Type B pancreatic cell (in vitro differentiated cells): ENCODE measurements around the gene PCDHB15. TPM values are rescaled to one million over a fixed set of nuclear protein-coding genes. Genes with fewer than 3 reads are reported as not detected.
A peak's percentile ranks its signal among the peaks of the same experiment; 100 is the strongest.
"Not testable (repeated sequence)": the region's sequence is repeated elsewhere in the genome, so short reads cannot be mapped to it uniquely, and the experiment has no call there.

Experiments
- DNase-seq: peaks from one replicate; pipeline ENCODE4 v3.0.0; 2021; ENCODE audit warnings: mixed read lengths; ENCODE audit not compliant: unreplicated experiment; ENCODE audit errors: extremely low spot score
- H3K27ac Mint-ChIP-seq: 2 replicates; pipeline ENCODE4 v1.8.0; 2021; ENCODE audit warnings: mild to moderate bottlenecking, mixed read lengths
- H3K27me3 Mint-ChIP-seq: 2 replicates; pipeline ENCODE4 v1.8.0; 2021; ENCODE audit warnings: mixed read lengths
- H3K36me3 Mint-ChIP-seq: 2 replicates; pipeline ENCODE4 v1.8.0; 2021; ENCODE audit warnings: mixed read lengths
- H3K4me1 Mint-ChIP-seq: one replicate; pipeline ENCODE4 v1.8.0; 2021; ENCODE audit warnings: mixed read lengths; ENCODE audit not compliant: unreplicated experiment
- H3K4me3 Mint-ChIP-seq: 2 replicates; pipeline ENCODE4 v1.8.0; 2021; ENCODE audit warnings: mild to moderate bottlenecking, mixed read lengths
- H3K9me3 Mint-ChIP-seq: 2 replicates; pipeline ENCODE4 v1.8.0; 2021; ENCODE audit warnings: mixed read lengths
- CTCF ChIP-seq: fragments of 200-600 bp; sonication (generic); conservative IDR thresholded peaks from 2 replicates; pipeline ENCODE4 v1.5.0; 2021; ENCODE audit warnings: antibody characterized with exemption, mild to moderate bottlenecking
- total RNA-seq: library from RNA; stranded (reverse); gene quantifications from 2 replicates; pipeline ENCODE4 v1.2.1, GENCODE V29; 2021; ENCODE audit warnings: low replicate concordance

PCDHB15 gene
- total RNA-seq, 1 donor from 2014 or later = 3.8 TPM

- not testable (repeated sequence) for H3K9me3 Mint-ChIP-seq
Measured at GRCh38 chr5:141213656-141214339, 31.4 kb upstream of the PCDHB15 start, which contains the start of gene PCDHB13. Gene PCDHB13 (plus strand): TSS chr5:141213919. CDS start chr5:141214124, 205 bp downstream.

GRCh38 chr5:141214583-141214982 lies 30.6 kb upstream of the PCDHB15 start:
- H3K9me3 Mint-ChIP-seq, H3K36me3 Mint-ChIP-seq, DNase-seq, H3K4me1 Mint-ChIP-seq, H3K27ac Mint-ChIP-seq, H3K27me3 Mint-ChIP-seq, H3K4me3 Mint-ChIP-seq: not testable (repeated sequence)

More at GRCh38 chr5:141213656-141214339, 31.4 kb upstream of the PCDHB15 start, which contains the start of gene PCDHB13:
- not testable (repeated sequence) for H3K27ac Mint-ChIP-seq, DNase-seq, H3K4me1 Mint-ChIP-seq, H3K36me3 Mint-ChIP-seq, H3K27me3 Mint-ChIP-seq
- peak; percentile 48 for TF ChIP-seq CTCF
- peak within 1 kb of the TSS; percentile 78 for H3K4me3 Mint-ChIP-seq

- not testable (repeated sequence) for H3K27ac Mint-ChIP-seq, H3K4me1 Mint-ChIP-seq, H3K4me3 Mint-ChIP-seq, H3K27me3 Mint-ChIP-seq, H3K9me3 Mint-ChIP-seq, DNase-seq, H3K36me3 Mint-ChIP-seq
Measured at GRCh38 chr5:141215504-141215903, 29.7 kb upstream of the PCDHB15 start.

GRCh38 chr5:141216035-141216434 lies 29.2 kb upstream of the PCDHB15 start:
- H3K27ac Mint-ChIP-seq, H3K36me3 Mint-ChIP-seq, H3K4me3 Mint-ChIP-seq, H3K9me3 Mint-ChIP-seq, H3K27me3 Mint-ChIP-seq, H3K4me1 Mint-ChIP-seq, DNase-seq: not testable (repeated sequence)

GRCh38 chr5:141223112-141223783 lies 21.9 kb upstream of the PCDHB15 start, which contains the start of gene PCDHB14:
Gene PCDHB14 (plus strand): TSS chr5:141223343. CDS start chr5:141223506, 163 bp downstream.
- Mint-ChIP-seq H3K9me3 (no peaks in the 10 kb centered on the region), H3K27me3 (no peaks in the 10 kb centered on the region), H3K4me3 (peak within 1 kb of the TSS; percentile 74), H3K27ac (no peak within 1 kb of the TSS), H3K36me3 (peaks cover 5% of the 10 kb centered on the region), H3K4me1 (no peaks in the 10 kb centered on the region)
- DNase-seq = no peak
- TF ChIP-seq CTCF = peak; percentile 69

GRCh38 chr5:141224844-141225243 lies 20.4 kb upstream of the PCDHB15 start:
- not testable (repeated sequence) for H3K27ac Mint-ChIP-seq, H3K27me3 Mint-ChIP-seq, H3K4me1 Mint-ChIP-seq, H3K36me3 Mint-ChIP-seq, H3K4me3 Mint-ChIP-seq, DNase-seq, H3K9me3 Mint-ChIP-seq

GRCh38 chr5:141225421-141225820 lies 19.8 kb upstream of the PCDHB15 start:
- not testable (repeated sequence) for H3K27me3 Mint-ChIP-seq, H3K4me3 Mint-ChIP-seq, H3K36me3 Mint-ChIP-seq, DNase-seq, H3K4me1 Mint-ChIP-seq, H3K27ac Mint-ChIP-seq, H3K9me3 Mint-ChIP-seq

- no peaks in the 10 kb centered on the region for H3K4me1 Mint-ChIP-seq
- no peaks in the 10 kb centered on the region for H3K36me3 Mint-ChIP-seq
- no peak overlapping the region for H3K4me3 Mint-ChIP-seq
- no peak for DNase-seq
- TF ChIP-seq CTCF = no peak
- H3K27me3 Mint-ChIP-seq = no peaks in the 10 kb centered on the region
- no peak overlapping the region for H3K27ac Mint-ChIP-seq
- peaks cover 7% of the 10 kb centered on the region for H3K9me3 Mint-ChIP-seq
Measured at GRCh38 chr5:141234109-141234667, 11.0 kb upstream of the PCDHB15 start.

GRCh38 chr5:141235922-141236321 lies 9.3 kb upstream of the PCDHB15 start:
- not testable (repeated sequence) for H3K27me3 Mint-ChIP-seq, DNase-seq, H3K36me3 Mint-ChIP-seq, H3K4me3 Mint-ChIP-seq, H3K27ac Mint-ChIP-seq, H3K4me1 Mint-ChIP-seq
- peaks cover 19% of the 10 kb centered on the region for H3K9me3 Mint-ChIP-seq
